OCI-LY3 (cell line): ENCODE measurements around the gene ATP5MG.

ENCODE experiments used
- CTCF ChIP-seq: fragments of 200-600, 300-600 bp; sonication (generic); IDR thresholded peaks from 2 replicates; pipeline ENCODE4 v1.5.1; 2014; ENCODE audit warnings: antibody characterized with exemption, low read length, low read depth
- EZH2phosphoT487 ChIP-seq: fragments of 200-600 bp; shearing (Covaris generic); IDR thresholded peaks from 2 replicates; pipeline ENCODE4 v1.6.1; 2018; ENCODE audit warnings: antibody characterized with exemption, mixed run types, low read depth

- TF ChIP-seq CTCF (no peak), EZH2phosphoT487 (no peak)
Measured at GRCh38 chr11:118436639-118437207, 35.3 kb downstream of the ATP5MG start.
